Gastroesophageal sphincter (tissue), 3 donors: ENCODE results near the gene KCTD14.
"Not testable (repeated sequence)": the region's sequence is repeated elsewhere in the genome, so short reads cannot be mapped to it uniquely, and the experiment has no call there.

Experiments used
- CTCF ChIP-seq, 4 experiments: fragments of 200-600 bp in 2 of 4; fragments of 450-650 bp in 2 of 4; sonication (generic) in 1 of 4; IDR thresholded peaks; one replicate each; pipeline ENCODE4 v1.5.1; 2017 to 2019; ENCODE audit warnings: antibody characterized with exemption in 4 of 4, mild to moderate bottlenecking in 2 of 4, moderate library complexity in 2 of 4
- EP300 ChIP-seq: sonication (generic); formaldehyde crosslinking; IDR thresholded peaks from one replicate; pipeline ENCODE4 v1.6.1; 2017; ENCODE audit warnings: antibody characterized with exemption, mild to moderate bottlenecking
- POLR2A ChIP-seq, 2 donors: fragments of 450-650 bp; IDR thresholded peaks; one replicate each; pipeline ENCODE4 v1.6.1; 2017; ENCODE audit warnings: antibody characterized with exemption in 2 of 2, mild to moderate bottlenecking in 2 of 2, moderate library complexity in 1 of 2
- POLR2AphosphoS5 ChIP-seq: sonication (generic); formaldehyde crosslinking; IDR thresholded peaks from one replicate; pipeline ENCODE4 v1.6.1; 2017; ENCODE audit warnings: antibody characterized with exemption

GRCh38 chr11:78014937-78015520, 8.0 kb downstream of the KCTD14 start:
- not testable (repeated sequence) for TF ChIP-seq CTCF (IDR thresholded peaks at IDR 0.05); POLR2AphosphoS5; POLR2A (IDR thresholded peaks at IDR 0.05); EP300
